Iris pigment epithelial cell (primary cell): Measurements from ENCODE around the gene AARS2.
A peak's percentile ranks its signal among the peaks of the same experiment; 100 is the strongest.

Experiments used
- DNase-seq: peaks from one replicate; pipeline ENCODE4 v3.0.0-alpha.2; 2011; ENCODE audit warnings: low read depth

The AARS2 gene

GRCh38 chr6:44275749-44276648 is 37.1 kb downstream of the AARS2 start:
- DNase-seq, result no peak

- DNase-seq, result no peak
These were observed 37.8 kb downstream of the AARS2 start for GRCh38 chr6:44275271-44275748.

- no peak for DNase-seq
These were observed 39.5 kb downstream of the AARS2 start for GRCh38 chr6:44273617-44274016.

GRCh38 chr6:44272999-44273566 is 40.1 kb downstream of the AARS2 start:
- DNase-seq, result no peak

- no peak for DNase-seq
These were observed 40.6 kb downstream of the AARS2 start for GRCh38 chr6:44272529-44272928.

GRCh38 chr6:44271914-44272313 is 41.2 kb downstream of the AARS2 start:
- DNase-seq, result no peak

GRCh38 chr6:44271406-44271723 is 41.8 kb downstream of the AARS2 start:
- no peak for DNase-seq

- DNase-seq, result no peak
These were observed 42.4 kb downstream of the AARS2 start for GRCh38 chr6:44270526-44271405.

- DNase-seq, result no peak
These were observed 43.1 kb downstream of the AARS2 start, which contains the start of gene TMEM151B for GRCh38 chr6:44269921-44270525. TMEM151B (plus strand) TSS chr6:44270450; CDS start chr6:44270743, 293 bp downstream.

- no peak for DNase-seq
These were observed 43.8 kb downstream of the AARS2 start for GRCh38 chr6:44269178-44269920.

GRCh38 chr6:44268095-44268628 is 45.0 kb downstream of the AARS2 start:
- peak; percentile 35 for DNase-seq

- DNase-seq, result no peak
These were observed 45.9 kb downstream of the AARS2 start for GRCh38 chr6:44267252-44267651.

GRCh38 chr6:44266347-44266746 is 46.8 kb downstream of the AARS2 start:
- no peak for DNase-seq

- DNase-seq, result no peak
These were observed 47.4 kb downstream of the AARS2 start for GRCh38 chr6:44265722-44266233.

- peak; percentile 93 for DNase-seq
These were observed 48.0 kb downstream of the AARS2 start, which contains the start of gene NFKBIE for GRCh38 chr6:44265007-44265721. NFKBIE (minus strand) TSS chr6:44265551; CDS start chr6:44265346, 205 bp downstream.

- peak; percentile 32 for DNase-seq
These were observed 48.8 kb downstream of the AARS2 start for GRCh38 chr6:44264154-44265006.

GRCh38 chr6:44263354-44264100 is 49.6 kb downstream of the AARS2 start:
- DNase-seq, result peak; percentile 53
